HepG2 (cell line): ENCODE data around the gene LOX. TPM values are rescaled to one million over a fixed set of nuclear protein-coding genes. Genes with fewer than 3 reads are reported as not detected.

Source experiments
- ATAC-seq: fragments of 200-7000 bp; cut with Tn5 transposase; 3 replicates; pipeline ENCODE4 v1.9.1; 2020; ENCODE audit warnings: mild to moderate bottlenecking, moderate library complexity
- BruUV-seq: library from RNA; stranded (reverse); fragments of 400-500 nt; replicated peaks from 2 replicates; lab custom pipeline; 2021; lab: Mats Ljungman, UMichigan
- CTCF ChIA-PET: fragments of 300-600 bp; formaldehyde crosslinking; extraction: SDS; loops from one replicate; lab custom pipeline; 2021; ENCODE audit warnings: low total read pairs, inconsistent platforms, low intra/inter-chr PET ratio; lab: Yijun Ruan, JAX
- POLR2A ChIA-PET: fragments of 350-600 bp; sonication (Branson Sonifier 250); formaldehyde crosslinking; loops from one replicate; lab custom pipeline; 2020; ENCODE audit warnings: antibody characterized with exemption, inconsistent platforms; lab: Yijun Ruan, JAX
- DNase-seq: peaks from one replicate; pipeline ENCODE4 v3.0.0-alpha.2; 2015; ENCODE audit warnings: low spot score
- FAIRE-seq: peaks from 3 replicates; lab custom pipeline; 2011; peaks lifted over from hg19 to GRCh38; lab: Jason Lieb, UNC
- H2AFZ ChIP-seq: one replicate; pipeline ENCODE4 v1.6.1; 2011; ENCODE audit warnings: low read length, inconsistent platforms
- H3K27ac ChIP-seq: fragments of 300-600 bp; 3 replicates; pipeline ENCODE4 v1.8.0; 2011; ENCODE audit warnings: mixed run types, mild to moderate bottlenecking, mixed read lengths, low read length, inconsistent platforms; ENCODE audit not compliant: insufficient read depth; ENCODE audit errors: extremely low read length
- H3K27me3 ChIP-seq, 2 experiments: fragments of 200-600 bp in 1 of 2; 2 replicates in 1 of 2; 3 replicates in 1 of 2; pipeline versions ENCODE4 v1.6.0 to v1.8.0; 2011; ENCODE audit warnings: low read length in 2 of 2, mild to moderate bottlenecking in 2 of 2, moderate library complexity in 2 of 2, inconsistent platforms in 1 of 2; ENCODE audit not compliant: insufficient read depth in 2 of 2, control insufficient read depth in 1 of 2
- H3K36me3 ChIP-seq, 2 experiments: fragments of 200-600 bp in 1 of 2; replicated peaks in 1 of 2; 2 replicates in 1 of 2; 3 replicates in 1 of 2; pipeline versions ENCODE4 v1.5.1 to v1.8.0; 2011; ENCODE audit warnings: low read length in 2 of 2, inconsistent platforms in 1 of 2; ENCODE audit not compliant: insufficient read depth in 2 of 2, control insufficient read depth in 1 of 2
- H3K4me1 ChIP-seq: 2 replicates; pipeline ENCODE4 v1.5.1; 2012; ENCODE audit warnings: low read length, inconsistent platforms; ENCODE audit not compliant: insufficient read depth
- H3K4me2 ChIP-seq: 2 replicates; pipeline ENCODE4 v1.6.0; 2011; ENCODE audit warnings: low read depth, low read length, inconsistent platforms
- H3K4me3 ChIP-seq, 3 experiments: fragments of 200-600 bp in 1 of 3; sonication (generic), shearing (Covaris generic) in 1 of 3; replicated peaks in 1 of 3; 2 replicates each; pipeline ENCODE4 v1.5.1; 2011 to 2016; ENCODE audit warnings: low read length in 3 of 3, inconsistent platforms in 2 of 3, low read depth in 2 of 3, mild to moderate bottlenecking in 2 of 3, control low read depth in 1 of 3, mixed read lengths in 1 of 3; ENCODE audit not compliant: insufficient read depth in 1 of 3
- H3K79me2 ChIP-seq: one replicate; pipeline ENCODE4 v1.6.1; 2011; ENCODE audit warnings: low read length, inconsistent platforms; ENCODE audit not compliant: insufficient read depth
- H3K9ac ChIP-seq: 2 replicates; pipeline ENCODE4 v1.6.0; 2011; ENCODE audit warnings: mild to moderate bottlenecking, low read depth, low read length, inconsistent platforms; ENCODE audit not compliant: insufficient read depth
- H3K9me3 ChIP-seq: 2 replicates; pipeline ENCODE4 v1.5.1; 2012; ENCODE audit warnings: mild to moderate bottlenecking, low read length
- H4K20me1 ChIP-seq: 2 replicates; pipeline ENCODE4 v1.6.0; 2011; ENCODE audit warnings: inconsistent platforms, mild to moderate bottlenecking, low read length, moderate library complexity; ENCODE audit not compliant: insufficient read depth
- ASH2L ChIP-seq: fragments of 300-600, 200-600 bp; sonication (generic); IDR thresholded peaks from 2 replicates; pipeline ENCODE4 v1.7.0; 2017; ENCODE audit warnings: low read depth, mild to moderate bottlenecking, moderate library complexity, mixed read lengths, low read length; ENCODE audit not compliant: insufficient read length
- NAIF1 ChIP-seq: sonication (generic); formaldehyde crosslinking; IDR thresholded peaks from 2 replicates; pipeline ENCODE4 v1.5.0; 2020; ENCODE audit warnings: mild to moderate bottlenecking, missing genetic modification reagents, borderline replicate concordance
- NFRKB ChIP-seq: fragments of 450-650 bp; IDR thresholded peaks from 2 replicates; pipeline ENCODE4 v1.6.1; 2017
- PAF1 ChIP-seq: IDR thresholded peaks from 2 replicates; pipeline ENCODE4 v1.6.1; 2016; ENCODE audit warnings: missing genetic modification reagents, missing compliant biosample characterization
- RFX1 ChIP-seq: fragments of 450-650 bp; IDR thresholded peaks from 2 replicates; pipeline ENCODE4 v1.6.1; 2017
- RFX5 ChIP-seq: IDR thresholded peaks from 2 replicates; pipeline ENCODE4 v1.6.1; 2011; ENCODE audit warnings: low read depth, low read length, improper control_type of control experiment
- SP4 ChIP-seq: sonication (generic); formaldehyde crosslinking; IDR thresholded peaks from 2 replicates; pipeline ENCODE4 v1.8.1; 2023; ENCODE audit warnings: mild to moderate bottlenecking, missing genetic modification reagents
- SYNCRIP ChIP-seq: fragments of 200-400 bp; formaldehyde crosslinking; IDR thresholded peaks from 2 replicates; pipeline ENCODE4 v1.6.1; 2018; ENCODE audit warnings: mild to moderate bottlenecking, low read depth, low read length; ENCODE audit not compliant: insufficient read depth
- ZNF20 ChIP-seq: sonication (generic); formaldehyde crosslinking; IDR thresholded peaks from 2 replicates; pipeline ENCODE4 v1.4.0; 2020; ENCODE audit warnings: mild to moderate bottlenecking, moderate library complexity, missing genetic modification reagents
- ZNF367 ChIP-seq: sonication (generic); formaldehyde crosslinking; IDR thresholded peaks from 2 replicates; pipeline ENCODE4 v1.4.0; 2020; ENCODE audit warnings: missing genetic modification reagents, borderline replicate concordance
- ZNF660 ChIP-seq: sonication (generic); formaldehyde crosslinking; IDR thresholded peaks from 2 replicates; pipeline ENCODE4 v1.5.1; 2020; ENCODE audit warnings: mild to moderate bottlenecking, low read depth, missing genetic modification reagents, borderline replicate concordance
- WGBS: methylation state at CpG from one replicate; pipeline ENCODE4 v1.1.6; 2017; ENCODE audit warnings: low lambda C conversion rate; 5-methylcytosine and 5-hydroxymethylcytosine counted together
- in situ Hi-C: cut with HindIII; loops from 2 replicates; pipeline ENCODE4 v1.10.0; 2017; ENCODE audit warnings: low pct_unique_long_range_greater_than_20kb; ENCODE audit not compliant: extremely low pct_ligation_motif_present
- intact Hi-C: fragments of 100-400 bp; cut with micrococcal nuclease; formaldehyde crosslinking; loops from one replicate; pipeline ENCODE4 v1.10.0; 2022; ENCODE audit not compliant: unreplicated experiment
- polyA plus RNA-seq, 8 experiments: library from polyadenylated mRNA; depleted of rRNA in 3 of 8; stranded (reverse) in 7 of 8; unstranded in 1 of 8; fragments of >200 nt; fragmentation: Illumina TruSeq in 4 of 8; extraction: Trizol in 4 of 8; gene quantifications; 2 replicates each; pipeline versions ENCODE4 v1.2.1 to v1.2.3, GENCODE V29; 2011 to 2016; ENCODE audit warnings: low read depth in 4 of 8, missing spikeins in 1 of 8, mixed read lengths in 1 of 8; ENCODE audit not compliant: insufficient read depth in 1 of 8
- total RNA-seq, 5 experiments: library from RNA; depleted of rRNA; stranded (reverse); fragments of >200 nt; fragmentation: Illumina TruSeq; extraction: Trizol; gene quantifications; 2 replicates each; pipeline ENCODE4 v1.2.3, GENCODE V29; 2016; ENCODE audit warnings: low read depth in 1 of 5
- TF ChIP-seq, protein P1 (sequence below): sonication (generic); formaldehyde crosslinking; IDR thresholded peaks from 2 replicates; pipeline ENCODE4 v1.8.1; 2023; ENCODE audit warnings: missing genetic modification reagents, mild to moderate bottlenecking, borderline replicate concordance
- TF ChIP-seq, protein P2 (sequence below): sonication (generic); formaldehyde crosslinking; IDR thresholded peaks from 2 replicates; pipeline ENCODE4 v1.4.0; 2020; ENCODE audit warnings: mild to moderate bottlenecking, missing genetic modification reagents, borderline replicate concordance
- TF ChIP-seq, protein P3 (sequence below): sonication (generic); formaldehyde crosslinking; IDR thresholded peaks from 2 replicates; pipeline ENCODE4 v1.5.1; 2020; ENCODE audit warnings: mild to moderate bottlenecking, moderate library complexity, missing genetic modification reagents
- TF ChIP-seq, protein P4 (sequence below): sonication (generic); formaldehyde crosslinking; IDR thresholded peaks from 2 replicates; pipeline ENCODE4 v1.4.0; 2020; ENCODE audit warnings: mild to moderate bottlenecking, missing genetic modification reagents
- TF ChIP-seq, protein P5 (sequence below): sonication (generic); formaldehyde crosslinking; conservative IDR thresholded peaks from 2 replicates; pipeline ENCODE4 v1.8.1; 2023; ENCODE audit warnings: missing genetic modification reagents
- TF ChIP-seq, protein P6 (sequence below): IDR thresholded peaks from 2 replicates; pipeline ENCODE4 v1.6.1; 2016

Gene LOX
- total and polyA plus RNA-seq, 2 of the 13 experiments (the other 11 are each of a cell fraction or from before 2014, with no cell fraction given): 0.73 to 173 TPM

DNA sequence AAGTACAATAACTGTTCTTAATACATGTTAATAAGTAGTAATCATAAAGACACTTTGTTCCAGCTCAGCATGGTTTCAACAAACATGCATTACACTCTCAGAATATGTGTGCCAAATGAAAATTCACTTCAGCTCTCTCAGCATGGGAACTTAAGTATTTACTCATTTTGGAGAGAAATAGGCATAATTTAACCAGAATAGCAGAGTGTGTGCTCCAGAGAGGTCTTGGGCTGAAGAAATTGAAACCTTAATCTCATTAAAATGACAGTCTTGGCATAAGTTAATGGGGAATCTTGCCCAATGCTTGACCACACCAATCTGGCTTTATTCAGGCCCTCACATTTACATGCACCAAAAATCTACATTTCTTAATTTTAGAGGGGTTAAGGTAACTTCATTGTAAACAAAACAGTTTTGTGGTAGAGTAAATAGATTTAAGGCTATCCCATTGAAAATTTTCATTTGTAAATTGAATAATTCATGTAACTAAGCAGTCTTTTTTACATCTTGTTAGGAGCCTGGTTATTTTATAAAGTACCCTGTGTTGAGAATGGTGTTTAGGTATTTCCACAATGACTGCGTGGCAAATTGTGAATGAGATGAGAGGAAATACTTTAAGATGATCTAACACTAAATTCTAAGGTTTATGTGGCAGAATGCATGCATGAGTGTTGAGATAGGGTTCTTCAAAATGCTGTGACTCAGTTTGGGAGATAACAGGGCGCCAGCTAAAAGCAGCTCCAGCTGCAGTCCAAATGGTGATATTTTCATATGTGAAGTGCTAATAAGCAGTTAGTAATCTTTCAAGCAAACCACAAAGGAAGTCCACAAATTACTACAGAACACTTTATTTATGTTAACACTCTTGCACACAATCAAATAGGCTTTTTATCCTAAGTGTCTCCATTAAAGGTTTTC is 11.3 kb upstream of the LOX start:
- H3K9ac ChIP-seq: no peak overlapping the region
- no peak for DNase-seq
- in situ Hi-C loops (no loop called here), intact Hi-C loops (no loop called here)
- no peak for FAIRE-seq
- no peak for ATAC-seq
- H2AFZ ChIP-seq: no peak overlapping the region
- no peaks in the 10 kb centered on the region for H4K20me1 ChIP-seq
- H3K9me3 ChIP-seq: no peaks in the 10 kb centered on the region
- ChIA-PET POLR2A (no interaction called here), CTCF (no interaction called here)
- no TSS peak for BruUV-seq
- no peaks in the 10 kb centered on the region for H3K79me2 ChIP-seq
- no peak overlapping the region for H3K27ac ChIP-seq
- 44% methylated on average over 2 of the region's 2 CpGs for WGBS
- TF ChIP-seq, protein P1, sequence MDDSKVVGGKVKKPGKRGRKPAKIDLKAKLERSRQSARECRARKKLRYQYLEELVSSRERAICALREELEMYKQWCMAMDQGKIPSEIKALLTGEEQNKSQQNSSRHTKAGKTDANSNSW: no peak
- TF ChIP-seq, protein P2, sequence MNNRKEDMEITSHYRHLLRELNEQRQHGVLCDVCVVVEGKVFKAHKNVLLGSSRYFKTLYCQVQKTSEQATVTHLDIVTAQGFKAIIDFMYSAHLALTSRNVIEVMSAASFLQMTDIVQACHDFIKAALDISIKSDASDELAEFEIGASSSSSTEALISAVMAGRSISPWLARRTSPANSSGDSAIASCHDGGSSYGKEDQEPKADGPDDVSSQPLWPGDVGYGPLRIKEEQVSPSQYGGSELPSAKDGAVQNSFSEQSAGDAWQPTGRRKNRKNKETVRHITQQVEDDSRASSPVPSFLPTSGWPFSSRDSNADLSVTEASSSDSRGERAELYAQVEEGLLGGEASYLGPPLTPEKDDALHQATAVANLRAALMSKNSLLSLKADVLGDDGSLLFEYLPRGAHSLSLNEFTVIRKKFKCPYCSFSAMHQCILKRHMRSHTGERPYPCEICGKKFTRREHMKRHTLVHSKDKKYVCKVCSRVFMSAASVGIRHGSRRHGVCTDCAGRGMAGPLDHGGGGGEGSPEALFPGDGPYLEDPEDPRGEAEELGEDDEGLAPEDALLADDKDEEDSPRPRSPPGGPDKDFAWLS (CRISPR knock-in tag): no peak
- TF ChIP-seq ZNF660 (CRISPR knock-in tag): no peak
- TF ChIP-seq PAF1: no peak
- TF ChIP-seq, protein P3, sequence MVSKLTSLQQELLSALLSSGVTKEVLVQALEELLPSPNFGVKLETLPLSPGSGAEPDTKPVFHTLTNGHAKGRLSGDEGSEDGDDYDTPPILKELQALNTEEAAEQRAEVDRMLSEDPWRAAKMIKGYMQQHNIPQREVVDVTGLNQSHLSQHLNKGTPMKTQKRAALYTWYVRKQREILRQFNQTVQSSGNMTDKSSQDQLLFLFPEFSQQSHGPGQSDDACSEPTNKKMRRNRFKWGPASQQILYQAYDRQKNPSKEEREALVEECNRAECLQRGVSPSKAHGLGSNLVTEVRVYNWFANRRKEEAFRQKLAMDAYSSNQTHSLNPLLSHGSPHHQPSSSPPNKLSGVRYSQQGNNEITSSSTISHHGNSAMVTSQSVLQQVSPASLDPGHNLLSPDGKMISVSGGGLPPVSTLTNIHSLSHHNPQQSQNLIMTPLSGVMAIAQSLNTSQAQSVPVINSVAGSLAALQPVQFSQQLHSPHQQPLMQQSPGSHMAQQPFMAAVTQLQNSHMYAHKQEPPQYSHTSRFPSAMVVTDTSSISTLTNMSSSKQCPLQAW (CRISPR knock-in tag): no peak
- no peak for TF ChIP-seq NAIF1
- TF ChIP-seq, protein P4, sequence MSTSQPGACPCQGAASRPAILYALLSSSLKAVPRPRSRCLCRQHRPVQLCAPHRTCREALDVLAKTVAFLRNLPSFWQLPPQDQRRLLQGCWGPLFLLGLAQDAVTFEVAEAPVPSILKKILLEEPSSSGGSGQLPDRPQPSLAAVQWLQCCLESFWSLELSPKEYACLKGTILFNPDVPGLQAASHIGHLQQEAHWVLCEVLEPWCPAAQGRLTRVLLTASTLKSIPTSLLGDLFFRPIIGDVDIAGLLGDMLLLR (CRISPR knock-in tag): no peak
- TF ChIP-seq, protein P5, sequence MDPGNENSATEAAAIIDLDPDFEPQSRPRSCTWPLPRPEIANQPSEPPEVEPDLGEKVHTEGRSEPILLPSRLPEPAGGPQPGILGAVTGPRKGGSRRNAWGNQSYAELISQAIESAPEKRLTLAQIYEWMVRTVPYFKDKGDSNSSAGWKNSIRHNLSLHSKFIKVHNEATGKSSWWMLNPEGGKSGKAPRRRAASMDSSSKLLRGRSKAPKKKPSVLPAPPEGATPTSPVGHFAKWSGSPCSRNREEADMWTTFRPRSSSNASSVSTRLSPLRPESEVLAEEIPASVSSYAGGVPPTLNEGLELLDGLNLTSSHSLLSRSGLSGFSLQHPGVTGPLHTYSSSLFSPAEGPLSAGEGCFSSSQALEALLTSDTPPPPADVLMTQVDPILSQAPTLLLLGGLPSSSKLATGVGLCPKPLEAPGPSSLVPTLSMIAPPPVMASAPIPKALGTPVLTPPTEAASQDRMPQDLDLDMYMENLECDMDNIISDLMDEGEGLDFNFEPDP (CRISPR knock-in tag): no peak
- no peak for TF ChIP-seq RFX5
- TF ChIP-seq NFRKB: no peak
- TF ChIP-seq SP4: no peak
- TF ChIP-seq, protein P6, sequence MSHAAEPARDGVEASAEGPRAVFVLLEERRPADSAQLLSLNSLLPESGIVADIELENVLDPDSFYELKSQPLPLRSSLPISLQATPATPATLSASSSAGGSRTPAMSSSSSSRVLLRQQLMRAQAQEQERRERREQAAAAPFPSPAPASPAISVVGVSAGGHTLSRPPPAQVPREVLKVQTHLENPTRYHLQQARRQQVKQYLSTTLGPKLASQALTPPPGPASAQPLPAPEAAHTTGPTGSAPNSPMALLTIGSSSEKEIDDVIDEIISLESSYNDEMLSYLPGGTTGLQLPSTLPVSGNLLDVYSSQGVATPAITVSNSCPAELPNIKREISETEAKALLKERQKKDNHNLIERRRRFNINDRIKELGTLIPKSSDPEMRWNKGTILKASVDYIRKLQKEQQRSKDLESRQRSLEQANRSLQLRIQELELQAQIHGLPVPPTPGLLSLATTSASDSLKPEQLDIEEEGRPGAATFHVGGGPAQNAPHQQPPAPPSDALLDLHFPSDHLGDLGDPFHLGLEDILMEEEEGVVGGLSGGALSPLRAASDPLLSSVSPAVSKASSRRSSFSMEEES (CRISPR knock-in tag): no peak
- no peak for TF ChIP-seq RFX1
- TF ChIP-seq SYNCRIP: no peak
- TF ChIP-seq ASH2L: no peak
- no peak for TF ChIP-seq ZNF20 (CRISPR knock-in tag)
- no peak for TF ChIP-seq ZNF367
- H3K27me3 ChIP-seq: no peaks in the 10 kb centered on the region
- no peak overlapping the region for H3K4me3 ChIP-seq
- no peaks in the 10 kb centered on the region for H3K36me3 ChIP-seq
- H3K4me1 ChIP-seq: no peaks in the 10 kb centered on the region
- no peak overlapping the region for H3K4me2 ChIP-seq
